ENCODE data around the gene DOCK4. TPM values are rescaled to one million over a fixed set of nuclear protein-coding genes. Genes with fewer than 3 reads are reported as not detected.

Gene DOCK4
- total RNA-seq, 1 experiment from 2014 or later = 4.9 TPM

DNA sequence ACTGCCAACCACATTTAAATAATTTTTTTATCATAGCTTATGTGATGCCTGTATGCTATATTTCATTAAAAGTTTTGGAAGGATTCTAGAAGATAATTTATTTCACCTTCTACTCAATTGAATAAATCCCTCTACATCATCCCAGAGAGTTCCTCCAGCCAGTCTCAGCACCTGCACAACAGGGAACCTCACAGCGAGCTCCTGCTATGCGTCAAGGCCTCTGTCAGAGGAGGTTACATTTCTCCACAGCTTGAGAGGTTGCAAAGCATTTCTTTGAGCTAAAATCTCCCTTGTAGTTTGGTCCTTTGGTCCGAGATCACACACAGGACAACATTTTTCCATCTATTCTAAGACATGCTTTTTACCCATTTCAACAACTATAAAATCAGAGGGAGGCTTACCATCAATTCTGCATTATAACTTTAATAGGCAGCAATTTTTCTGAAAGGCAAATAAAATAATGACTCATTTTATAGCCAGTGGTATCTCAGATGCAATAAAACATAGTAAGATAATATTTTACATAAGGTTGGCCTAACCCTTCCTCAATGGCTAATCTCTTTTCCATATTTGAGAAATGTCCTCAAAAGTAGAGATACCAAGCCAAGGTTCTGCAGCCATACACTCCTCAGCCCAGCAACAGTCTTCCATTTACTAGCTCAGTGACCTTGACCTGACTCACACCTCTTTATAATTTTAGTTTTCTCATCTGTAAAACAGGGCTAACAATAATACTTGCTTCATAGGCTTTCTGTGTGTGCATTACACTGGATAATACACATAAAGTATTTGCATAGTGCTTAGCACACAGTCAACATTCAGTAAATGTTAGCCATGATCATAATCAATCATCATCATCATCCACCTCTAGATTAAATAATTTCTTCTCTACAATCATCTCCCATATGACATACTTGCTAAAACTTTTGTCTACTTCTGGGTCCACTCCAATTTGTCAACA is 68.8 kb downstream of the DOCK4 start:
- TF ChIP-seq CTCF (conservative IDR thresholded peaks at IDR 0.05) = no peak
- Histone ChIP-seq H2BK20ac (ENCODE audit: low read depth, low read length, poor library complexity, severe bottlenecking) (no peak overlapping the region), H3K9ac (ENCODE audit: extremely low read depth, insufficient read length, low read length) (no peak overlapping the region), H3K56ac (ENCODE audit: insufficient read length, low read depth, low read length) (no peak overlapping the region), H3T11ph (ENCODE audit: low read length) (no peak overlapping the region), H3K9me3 (ENCODE audit: control insufficient read depth, low read depth, low read length) (no peaks in the 10 kb centered on the region), H3K23me2 (ENCODE audit: insufficient read length, low read depth, low read length, poor library complexity, severe bottlenecking) (no peaks in the 10 kb centered on the region), H3K79me2 (ENCODE audit: insufficient read depth, low read length) (no peaks in the 10 kb centered on the region; the same call in 1 of the 2 replicates), H2AK5ac (ENCODE audit: insufficient read length, low read length) (no peak overlapping the region), H2BK120ac (ENCODE audit: low read depth, low read length, poor library complexity, severe bottlenecking) (no peak overlapping the region), H3K18ac (ENCODE audit: insufficient read length, low read depth, low read length) (no peak overlapping the region), H4K5ac (ENCODE audit: insufficient read length, low read depth, low read length) (no peak overlapping the region), H2BK12ac (ENCODE audit: insufficient read length, low read depth, low read length) (no peak overlapping the region), H3K4ac (ENCODE audit: low read depth, low read length) (no peak overlapping the region), H3K27me3 (ENCODE audit: insufficient read depth, low read length) (no peaks in the 10 kb centered on the region), H3K27ac (ENCODE audit: insufficient read length, low read depth, low read length) (no peak overlapping the region), H3K23ac (ENCODE audit: insufficient read length, low read depth, low read length) (no peak overlapping the region), H3K4me2 (ENCODE audit: insufficient read depth, insufficient read length, low read length) (no peak overlapping the region), H4K8ac (replicated peaks; ENCODE audit: insufficient read length, low read depth, low read length) (no peak overlapping the region), H3K4me1 (ENCODE audit: insufficient read depth, low read length) (peaks cover 14% of the 10 kb centered on the region; the same call in 1 of the 2 replicates), H2BK15ac (ENCODE audit: low read depth, low read length) (no peak overlapping the region), H4K91ac (ENCODE audit: insufficient read length, low read depth, low read length) (no peak overlapping the region), H3K79me1 (ENCODE audit: insufficient read depth, low read depth, low read length, poor library complexity, severe bottlenecking) (peaks cover 4% of the 10 kb centered on the region), H4K20me1 (ENCODE audit: control insufficient read depth, insufficient read depth, insufficient read length) (no peaks in the 10 kb centered on the region), H2BK5ac (ENCODE audit: insufficient read length, low read length) (no peak overlapping the region), H2AFZ (ENCODE audit: low read length) (no peak overlapping the region), H3K14ac (ENCODE audit: insufficient read depth, low read length) (no peak overlapping the region)
- no peak for DNase-seq
- no peak overlapping the region for H3K4me3 Mint-ChIP-seq
- peaks cover 7 to 11% of the 10 kb centered on the region in 2 experiments for H3K4me1 Mint-ChIP-seq
- H3K27me3 Mint-ChIP-seq (ENCODE audit: low read depth) = no peaks in the 10 kb centered on the region
- H3K36me3 Mint-ChIP-seq (ENCODE audit: insufficient read depth in 1 of 3, low read depth in 3 of 3) = no peaks in the 10 kb centered on the region
- H3K9me3 Mint-ChIP-seq = no peaks in the 10 kb centered on the region
- WGBS (ENCODE audit: extremely low coverage, insufficient read length, low lambda C conversion rate) = no CpG with 5 or more reads among the region's 3 CpGs
- no peak overlapping the region for H3K27ac Mint-ChIP-seq
